ENCODE measurements around the gene SMPD1.

- TF ChIP-seq CTCF (IDR thresholded peaks at IDR 0.05; ENCODE audit: borderline replicate concordance, extremely low read depth, low read length, poor library complexity, severe bottlenecking) (no peak), EZH2 (IDR thresholded peaks at IDR 0.05; ENCODE audit: borderline replicate concordance, low read depth, low read length, severe bottlenecking) (no peak)
These were observed 21.3 kb downstream of the SMPD1 start for GRCh38 chr11:6411594-6412031.
